ENCODE results near the gene ZSCAN26. TPM values are rescaled to one million over a fixed set of nuclear protein-coding genes. Genes with fewer than 3 reads are reported as not detected.

Gene ZSCAN26
- total and polyA plus RNA-seq, 4 donors = 2.8 to 9.7 (median 6.1) TPM

DNA sequence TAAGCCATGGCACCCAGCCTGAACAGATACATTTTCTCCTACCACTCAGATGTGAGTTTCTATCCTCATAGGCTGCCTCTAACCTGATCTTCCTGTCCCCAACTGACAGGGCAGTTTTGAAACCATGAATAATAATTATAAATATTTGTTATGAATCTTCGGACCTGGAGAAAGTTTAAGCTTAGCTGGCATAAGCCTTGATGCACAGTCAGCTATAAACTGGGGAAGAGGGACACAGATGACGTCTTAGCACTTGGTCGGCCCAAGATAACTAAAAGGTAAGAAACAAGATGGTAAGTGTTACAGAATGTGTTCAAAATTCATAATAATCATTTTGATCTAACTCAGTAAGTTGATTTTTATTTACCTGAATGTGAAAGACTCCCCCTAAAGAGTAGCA, 23.0 kb upstream of the ZSCAN26 start:
- DNase-seq (ENCODE audit: low spot score) = no peak
- Histone ChIP-seq H3K9ac (ENCODE audit: low read depth in 1 of 2, low read length in 2 of 2) (no peak overlapping the region), H3K4me3 (ENCODE audit: low read depth in 1 of 3, low read length in 3 of 3) (no peak overlapping the region), H3K4me1 (ENCODE audit: control insufficient read depth in 4 of 4, insufficient read depth in 4 of 4, low read length in 3 of 4) (no peaks in the 10 kb centered on the region), H3K36me3 (ENCODE audit: control insufficient read depth in 4 of 4, insufficient read depth in 3 of 4, low read depth in 1 of 4, low read length in 3 of 4) (peaks cover 0 to 46% (median 27%) of the 10 kb centered on the region in 4 donors), H3K9me3 (ENCODE audit: control insufficient read depth in 4 of 4, low read length in 3 of 4) (no peaks in the 10 kb centered on the region), H3K27ac (ENCODE audit: low read depth in 1 of 2, low read length in 2 of 2) (no peak overlapping the region), H3K27me3 (ENCODE audit: control insufficient read depth in 4 of 4, insufficient read depth in 4 of 4, low read length in 3 of 4) (no peaks in the 10 kb centered on the region)
- 90% methylated on average over 3 of the region's 3 CpGs for WGBS
- TF ChIP-seq FOXA2 (IDR thresholded peaks at IDR 0.05) (no peak), JUND (IDR thresholded peaks at IDR 0.05) (no peak), FOXA1 (IDR thresholded peaks at IDR 0.05) (no peak), GABPA (IDR thresholded peaks at IDR 0.05 in 1 of 2, conservative IDR thresholded peaks at IDR 0.05 in 1 of 2) (no peak), HNF4G (IDR thresholded peaks at IDR 0.05) (no peak)
- TF ChIP-seq, protein P1, sequence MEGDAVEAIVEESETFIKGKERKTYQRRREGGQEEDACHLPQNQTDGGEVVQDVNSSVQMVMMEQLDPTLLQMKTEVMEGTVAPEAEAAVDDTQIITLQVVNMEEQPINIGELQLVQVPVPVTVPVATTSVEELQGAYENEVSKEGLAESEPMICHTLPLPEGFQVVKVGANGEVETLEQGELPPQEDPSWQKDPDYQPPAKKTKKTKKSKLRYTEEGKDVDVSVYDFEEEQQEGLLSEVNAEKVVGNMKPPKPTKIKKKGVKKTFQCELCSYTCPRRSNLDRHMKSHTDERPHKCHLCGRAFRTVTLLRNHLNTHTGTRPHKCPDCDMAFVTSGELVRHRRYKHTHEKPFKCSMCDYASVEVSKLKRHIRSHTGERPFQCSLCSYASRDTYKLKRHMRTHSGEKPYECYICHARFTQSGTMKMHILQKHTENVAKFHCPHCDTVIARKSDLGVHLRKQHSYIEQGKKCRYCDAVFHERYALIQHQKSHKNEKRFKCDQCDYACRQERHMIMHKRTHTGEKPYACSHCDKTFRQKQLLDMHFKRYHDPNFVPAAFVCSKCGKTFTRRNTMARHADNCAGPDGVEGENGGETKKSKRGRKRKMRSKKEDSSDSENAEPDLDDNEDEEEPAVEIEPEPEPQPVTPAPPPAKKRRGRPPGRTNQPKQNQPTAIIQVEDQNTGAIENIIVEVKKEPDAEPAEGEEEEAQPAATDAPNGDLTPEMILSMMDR (IDR thresholded peaks at IDR 0.05; ENCODE audit: low read depth, low read length, missing input control) = no peak
- TF ChIP-seq, protein P2, sequence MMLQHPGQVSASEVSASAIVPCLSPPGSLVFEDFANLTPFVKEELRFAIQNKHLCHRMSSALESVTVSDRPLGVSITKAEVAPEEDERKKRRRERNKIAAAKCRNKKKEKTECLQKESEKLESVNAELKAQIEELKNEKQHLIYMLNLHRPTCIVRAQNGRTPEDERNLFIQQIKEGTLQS (IDR thresholded peaks at IDR 0.05) = no peak

DNA sequence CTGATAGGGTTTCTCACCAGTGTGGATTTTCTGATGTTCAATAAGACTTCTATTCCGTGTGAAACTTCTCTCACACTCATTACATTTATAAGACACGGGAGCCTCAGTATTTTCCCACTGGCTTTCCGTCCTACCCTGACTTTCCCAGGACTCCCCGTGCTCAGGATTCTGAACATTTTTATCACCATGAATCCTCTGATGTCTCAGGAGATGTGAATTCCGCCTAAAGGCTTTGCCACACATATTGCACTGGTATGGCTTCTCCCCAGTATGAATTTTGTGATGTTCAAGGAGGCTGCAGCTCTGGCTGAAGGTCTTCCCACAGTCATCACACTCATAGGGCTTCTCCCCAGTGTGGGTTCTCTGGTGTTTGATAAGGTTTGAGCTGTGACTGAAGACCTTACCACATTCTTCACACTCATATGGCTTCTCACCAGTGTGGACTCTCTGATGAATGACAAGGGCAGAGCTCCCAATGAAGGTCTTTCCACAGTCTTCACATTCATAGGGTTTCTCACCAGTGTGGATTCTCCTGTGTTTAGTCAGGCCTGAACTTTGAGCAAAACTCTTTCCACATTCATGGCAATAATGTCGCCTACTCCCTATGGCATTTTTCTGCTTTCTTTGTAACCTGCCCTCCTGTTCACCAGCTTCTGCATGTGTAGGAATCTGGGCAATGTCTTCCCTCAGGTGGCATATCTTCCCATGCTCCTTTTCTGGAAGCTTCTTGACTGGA, 21.6 kb upstream of the ZSCAN26 start:
- no peak overlapping the region for H3K27ac ChIP-seq (ENCODE audit: low read depth in 1 of 2, low read length in 2 of 2)
- H3K9ac ChIP-seq (ENCODE audit: low read depth in 1 of 2, low read length in 2 of 2) = no peak overlapping the region
- TF ChIP-seq FOXA1 (IDR thresholded peaks at IDR 0.05) (no peak), NR2F2 (IDR thresholded peaks at IDR 0.05) (no peak), RAD21 (IDR thresholded peaks at IDR 0.05) (no peak), GABPA (IDR thresholded peaks at IDR 0.05 in 1 of 2, conservative IDR thresholded peaks at IDR 0.05 in 1 of 2) (no peak), RXRA (IDR thresholded peaks at IDR 0.05) (no peak), EGR1 (IDR thresholded peaks at IDR 0.05; ENCODE audit: low read depth in 2 of 2) (no peak), HNF4G (IDR thresholded peaks at IDR 0.05) (no peak)
- TF ChIP-seq, protein P2 (IDR thresholded peaks at IDR 0.05) = no peak
- TF ChIP-seq, protein P1 (IDR thresholded peaks at IDR 0.05; ENCODE audit: low read depth, low read length, missing input control) = no peak
- no peak for DNase-seq (ENCODE audit: low spot score)
- H3K36me3 ChIP-seq (ENCODE audit: control insufficient read depth in 4 of 4, insufficient read depth in 3 of 4, low read depth in 1 of 4, low read length in 3 of 4) = peaks cover 0 to 46% (median 27%) of the 10 kb centered on the region in 4 donors
- peaks cover 0 to under 1% (median under 1%) of the 10 kb centered on the region in 4 donors for H3K4me1 ChIP-seq (ENCODE audit: control insufficient read depth in 4 of 4, insufficient read depth in 4 of 4, low read length in 3 of 4)
- H3K27me3 ChIP-seq (ENCODE audit: control insufficient read depth in 4 of 4, insufficient read depth in 4 of 4, low read length in 3 of 4) = no peaks in the 10 kb centered on the region
- H3K4me3 ChIP-seq (ENCODE audit: low read depth in 1 of 3, low read length in 3 of 3) = no peak overlapping the region
- H3K9me3 ChIP-seq (ENCODE audit: control insufficient read depth in 4 of 4, low read length in 3 of 4) = no peaks in the 10 kb centered on the region
- 94% methylated on average over 6 of the region's 6 CpGs for WGBS

DNA sequence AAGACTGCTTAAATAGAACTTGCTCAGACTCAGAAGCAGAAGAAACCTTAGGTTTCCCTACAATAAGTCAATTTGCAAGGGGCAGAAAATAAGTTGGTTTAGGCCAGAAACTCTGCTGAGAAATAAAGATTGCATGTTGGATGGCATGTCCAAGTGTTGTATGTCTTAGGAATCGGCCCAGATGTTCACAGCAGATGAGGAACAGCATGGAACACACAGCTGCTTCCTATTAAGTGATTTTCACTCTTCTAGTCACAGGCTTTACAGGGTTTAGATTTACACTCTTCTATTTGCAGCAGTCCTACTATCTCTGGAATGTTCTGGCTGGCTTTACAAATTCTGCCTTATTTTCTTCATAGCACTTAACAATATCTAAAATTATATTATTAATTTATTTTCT, 18.0 kb upstream of the ZSCAN26 start:
- TF ChIP-seq HNF4G (IDR thresholded peaks at IDR 0.05) = no peak
- no peak for TF ChIP-seq FOXA1 (IDR thresholded peaks at IDR 0.05)
- no peak for TF ChIP-seq TAF1 (conservative IDR thresholded peaks at IDR 0.05)
- no peaks in the 10 kb centered on the region for H3K9me3 ChIP-seq (ENCODE audit: control insufficient read depth in 4 of 4, low read length in 3 of 4)
- no peak for DNase-seq (ENCODE audit: low spot score)
- no peaks in the 10 kb centered on the region for H3K27me3 ChIP-seq (ENCODE audit: control insufficient read depth in 4 of 4, insufficient read depth in 4 of 4, low read length in 3 of 4)
- H3K27ac ChIP-seq (ENCODE audit: low read depth in 1 of 2, low read length in 2 of 2) = no peak overlapping the region
- H3K4me1 ChIP-seq (ENCODE audit: control insufficient read depth in 4 of 4, insufficient read depth in 4 of 4, low read length in 3 of 4) = peaks cover 0 to 23% (median 14%) of the 10 kb centered on the region in 4 donors
- H3K36me3 ChIP-seq (ENCODE audit: control insufficient read depth in 4 of 4, insufficient read depth in 3 of 4, low read depth in 1 of 4, low read length in 3 of 4) = peaks cover 0 to 45% (median 27%) of the 10 kb centered on the region in 4 donors
- 87% methylated on average over 1 of the region's 1 CpG for WGBS
- no peak overlapping the region for H3K9ac ChIP-seq (ENCODE audit: low read depth in 1 of 2, low read length in 2 of 2)
- no peak overlapping the region for H3K4me3 ChIP-seq (ENCODE audit: low read depth in 1 of 3, low read length in 3 of 3)
